ES-I3 (cell line): ENCODE data around the gene TMEM183A.

Experiments
- H3K36me3 ChIP-seq: 2 replicates; pipeline ENCODE4 v1.6.1; 2013; ENCODE audit warnings: mild to moderate bottlenecking, low read length, control low read depth, moderate library complexity; ENCODE audit not compliant: insufficient read depth
- H3K4me1 ChIP-seq: 2 replicates; pipeline ENCODE4 v1.6.1; 2013; ENCODE audit warnings: mild to moderate bottlenecking, control low read depth, low read length; ENCODE audit not compliant: insufficient read depth
- H3K9ac ChIP-seq: 2 replicates; pipeline ENCODE4 v1.6.1; 2013; ENCODE audit warnings: low read depth, mild to moderate bottlenecking, low read length, moderate library complexity
- H3K9me3 ChIP-seq: 2 replicates; pipeline ENCODE4 v1.6.1; 2013; ENCODE audit warnings: mild to moderate bottlenecking, low read length, moderate library complexity; ENCODE audit not compliant: control insufficient read depth, insufficient read depth

The TMEM183A gene

DNA sequence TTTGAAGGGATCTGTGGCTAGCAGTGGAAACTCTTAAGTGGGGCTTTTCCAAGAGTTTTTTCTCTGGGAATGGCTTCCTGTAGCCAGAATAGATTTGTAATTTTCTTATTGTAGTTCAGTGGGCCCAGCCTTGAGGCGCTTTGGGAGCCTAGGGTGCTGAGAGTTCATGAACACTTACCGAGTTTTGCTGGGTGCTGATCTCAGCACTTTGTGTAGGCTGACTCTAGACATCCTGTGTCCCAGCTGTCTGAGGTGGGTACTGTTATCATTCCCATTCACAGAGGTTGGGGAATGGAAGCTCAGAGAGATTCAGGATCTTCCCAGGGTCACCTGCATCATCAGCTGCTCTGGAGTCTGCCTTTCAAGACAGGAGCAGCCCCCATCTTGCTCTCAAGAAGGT is 26.1 kb downstream of the TMEM183A start:
- Histone ChIP-seq H3K36me3 (no peaks in the 10 kb centered on the region), H3K4me1 (peaks cover 7% of the 10 kb centered on the region; the same call in 1 of the 2 replicates), H3K9ac (no peak overlapping the region), H3K9me3 (no peaks in the 10 kb centered on the region)

DNA sequence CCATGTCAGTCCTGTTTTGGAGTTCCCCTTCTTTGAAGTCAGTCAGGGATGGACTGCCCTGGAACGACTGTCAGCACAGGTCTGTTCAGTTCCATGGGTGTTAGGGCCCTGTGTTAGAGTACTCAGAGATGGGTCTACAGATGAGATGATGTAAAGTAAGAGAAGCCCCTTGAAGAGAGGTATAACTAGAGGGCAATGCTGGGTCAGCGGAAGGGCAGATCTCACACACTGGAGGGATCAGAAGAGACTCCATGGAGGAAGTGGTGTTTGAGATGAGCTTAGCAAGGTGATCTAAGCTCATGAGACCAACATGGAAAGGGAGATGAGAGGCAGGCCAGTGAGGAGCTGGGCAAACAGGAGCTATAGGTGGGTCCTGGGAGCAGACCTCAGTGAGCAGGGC is 26.7 kb downstream of the TMEM183A start:
- Histone ChIP-seq H3K4me1 (peaks cover 7% of the 10 kb centered on the region; the same call in 1 of the 2 replicates), H3K9me3 (no peaks in the 10 kb centered on the region), H3K9ac (no peak overlapping the region), H3K36me3 (no peaks in the 10 kb centered on the region)

DNA sequence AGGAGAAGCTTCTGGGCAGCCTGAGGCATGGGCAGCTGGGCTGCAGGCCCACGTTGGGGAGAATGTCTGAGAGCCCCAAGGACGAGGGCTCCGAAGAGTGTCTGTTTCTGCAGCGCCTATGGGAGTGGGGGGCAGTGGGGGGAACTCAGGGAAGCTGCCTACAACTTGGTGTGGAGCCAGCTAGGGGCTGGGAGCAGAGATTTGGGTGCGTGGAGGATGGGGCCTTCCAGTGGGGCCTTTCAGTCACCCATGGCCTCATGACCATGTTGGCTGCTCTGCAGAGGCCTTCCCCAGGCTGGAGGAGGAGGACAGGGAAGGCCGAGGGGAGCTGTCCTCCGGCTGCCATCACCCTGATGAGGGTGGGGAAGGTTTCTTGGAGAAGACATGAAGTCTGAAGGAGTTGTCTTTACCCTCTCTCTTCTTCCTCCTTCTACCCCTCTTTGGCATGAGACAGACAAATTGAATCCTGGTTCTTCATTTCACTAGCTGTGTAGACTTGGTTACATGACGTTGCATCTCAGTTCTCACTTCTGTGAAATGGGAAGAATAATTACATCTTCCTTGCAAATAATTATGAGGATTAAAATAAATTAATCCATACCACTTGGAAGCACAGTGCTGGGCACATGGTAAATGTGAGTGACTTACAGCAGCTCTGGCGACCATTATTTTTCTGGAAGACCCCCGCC is 27.4 kb downstream of the TMEM183A start:
- no peaks in the 10 kb centered on the region for H3K36me3 ChIP-seq
- no peak overlapping the region for H3K9ac ChIP-seq
- no peaks in the 10 kb centered on the region for H3K9me3 ChIP-seq
- H3K4me1 ChIP-seq = peaks cover 8% of the 10 kb centered on the region; the same call in 1 of the 2 replicates

DNA sequence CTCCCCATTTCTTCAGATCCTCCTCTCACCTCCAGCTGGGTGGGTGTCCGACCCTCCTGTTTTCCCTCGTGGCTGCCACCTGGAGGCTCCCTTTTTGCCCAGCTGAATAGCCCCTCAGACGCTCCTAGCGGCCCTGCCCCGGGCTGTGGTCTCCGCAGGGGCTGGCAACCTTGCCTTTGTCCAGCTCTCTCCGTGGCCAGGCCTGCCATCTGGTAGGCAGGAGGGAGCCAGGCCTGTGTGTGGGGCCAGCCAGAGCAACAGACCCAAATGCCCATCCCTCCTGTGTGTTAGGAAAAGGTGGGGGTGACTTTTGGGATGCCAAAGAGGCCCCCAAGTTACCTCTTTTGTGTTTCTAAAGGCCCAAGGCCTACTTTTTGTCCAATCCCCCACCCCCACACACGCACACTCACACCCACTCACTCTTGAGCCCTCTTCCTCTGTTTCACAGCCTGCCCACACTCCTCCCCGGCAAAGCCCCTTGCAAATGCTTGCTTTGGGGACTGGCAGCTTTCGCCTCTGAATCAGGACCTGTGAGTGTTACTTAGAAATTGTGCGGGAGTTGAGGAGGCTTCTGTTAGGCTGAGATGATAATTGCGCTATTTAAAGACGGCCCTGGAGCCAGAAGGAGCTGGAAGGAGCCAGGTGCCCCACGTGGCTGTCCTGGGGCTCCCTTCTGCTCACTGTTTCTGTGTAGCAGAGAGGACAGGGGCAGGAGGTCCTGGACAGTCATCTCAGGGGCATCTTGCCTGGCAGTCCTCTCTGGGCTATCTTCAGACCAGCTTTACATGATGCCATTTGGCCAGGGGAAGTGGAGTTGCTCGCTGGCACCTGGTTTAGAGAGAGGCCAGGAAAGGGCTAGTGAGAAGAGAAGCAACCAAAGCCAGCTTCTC is 28.2 kb downstream of the TMEM183A start:
- no peaks in the 10 kb centered on the region for H3K36me3 ChIP-seq
- no peak overlapping the region for H3K9ac ChIP-seq
- H3K4me1 ChIP-seq = peaks cover 10% of the 10 kb centered on the region; the same call in 1 of the 2 replicates
- no peaks in the 10 kb centered on the region for H3K9me3 ChIP-seq

DNA sequence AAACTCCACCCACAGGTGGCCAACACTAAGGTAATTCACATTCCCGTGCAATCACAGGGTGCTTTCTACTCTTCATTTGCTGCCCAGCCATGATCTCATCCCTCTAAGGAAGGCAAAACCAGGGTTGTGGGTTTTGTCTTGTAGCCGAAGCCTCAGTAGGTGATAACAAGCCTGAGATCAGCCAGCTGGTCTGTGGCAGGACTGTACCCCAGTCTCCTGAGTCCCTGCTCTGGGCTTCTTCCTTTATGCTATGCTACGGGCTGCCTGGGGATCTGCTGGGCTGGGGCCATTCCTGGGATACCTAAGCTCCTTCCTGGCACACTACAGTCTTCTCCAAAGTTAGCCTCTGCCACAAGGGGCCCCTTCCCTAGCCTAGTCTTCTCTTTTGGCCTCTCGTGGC is 29.0 kb downstream of the TMEM183A start:
- Histone ChIP-seq H3K36me3 (no peaks in the 10 kb centered on the region), H3K9ac (no peak overlapping the region), H3K9me3 (no peaks in the 10 kb centered on the region), H3K4me1 (peaks cover 10% of the 10 kb centered on the region; the same call in 1 of the 2 replicates)

DNA sequence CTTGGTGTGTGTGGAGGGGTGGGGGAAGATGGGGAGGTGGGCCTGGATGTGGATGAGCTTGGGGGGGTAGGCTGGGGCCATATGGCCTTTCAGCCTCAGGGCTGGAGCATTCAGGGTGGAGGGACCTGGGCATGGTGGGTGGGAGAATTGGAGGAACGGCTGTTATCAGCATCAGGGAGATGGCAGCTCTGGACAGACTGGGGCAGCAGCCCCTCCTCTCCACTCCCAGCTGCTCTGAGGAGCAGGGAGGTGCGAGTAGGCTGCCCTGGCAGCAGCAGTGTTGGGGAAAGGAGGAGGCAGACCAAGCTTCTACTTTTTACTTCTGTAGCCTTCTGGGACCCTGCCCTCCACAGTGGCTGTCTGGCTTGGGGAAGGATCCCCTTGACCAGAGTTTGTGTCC is 29.4 kb downstream of the TMEM183A start:
- no peak overlapping the region for H3K9ac ChIP-seq
- H3K4me1 ChIP-seq = peaks cover 10% of the 10 kb centered on the region; the same call in 1 of the 2 replicates
- no peaks in the 10 kb centered on the region for H3K36me3 ChIP-seq
- no peaks in the 10 kb centered on the region for H3K9me3 ChIP-seq

DNA sequence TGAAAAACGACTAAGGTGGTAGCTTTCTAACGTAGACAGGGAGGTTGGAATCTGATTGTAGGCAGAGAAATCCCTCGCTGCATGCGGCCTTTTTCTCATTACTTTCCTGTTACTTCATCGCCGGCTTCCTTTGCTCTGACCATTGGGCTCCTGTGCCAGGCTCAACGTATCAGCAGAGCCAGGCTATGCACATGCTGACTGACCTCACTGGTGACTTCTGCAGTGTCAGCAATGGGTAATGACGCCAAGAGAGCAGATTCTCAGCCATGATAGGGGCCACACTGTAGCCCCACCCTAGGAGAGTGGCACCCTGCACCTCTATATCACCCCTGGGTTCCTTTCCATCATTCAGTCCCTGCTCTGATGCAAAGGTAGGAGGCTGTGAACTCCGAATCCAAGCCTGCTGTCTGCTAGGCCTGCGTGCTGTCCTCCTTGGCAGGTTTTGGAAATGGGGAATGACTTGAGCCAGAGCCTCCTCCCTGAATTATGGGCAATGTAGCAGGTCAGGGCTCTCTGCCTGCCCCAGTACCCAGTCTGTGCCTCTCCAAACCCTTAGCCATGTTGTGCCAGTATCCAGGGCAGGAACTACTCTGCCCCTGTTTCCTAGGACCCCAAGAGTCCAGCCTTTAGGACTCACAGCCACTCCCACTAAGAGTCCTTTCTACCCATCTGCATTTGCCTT is 30.5 kb downstream of the TMEM183A start:
- Histone ChIP-seq H3K9me3 (no peaks in the 10 kb centered on the region), H3K36me3 (no peaks in the 10 kb centered on the region), H3K4me1 (peaks cover 10% of the 10 kb centered on the region; the same call in 1 of the 2 replicates), H3K9ac (no peak overlapping the region)

DNA sequence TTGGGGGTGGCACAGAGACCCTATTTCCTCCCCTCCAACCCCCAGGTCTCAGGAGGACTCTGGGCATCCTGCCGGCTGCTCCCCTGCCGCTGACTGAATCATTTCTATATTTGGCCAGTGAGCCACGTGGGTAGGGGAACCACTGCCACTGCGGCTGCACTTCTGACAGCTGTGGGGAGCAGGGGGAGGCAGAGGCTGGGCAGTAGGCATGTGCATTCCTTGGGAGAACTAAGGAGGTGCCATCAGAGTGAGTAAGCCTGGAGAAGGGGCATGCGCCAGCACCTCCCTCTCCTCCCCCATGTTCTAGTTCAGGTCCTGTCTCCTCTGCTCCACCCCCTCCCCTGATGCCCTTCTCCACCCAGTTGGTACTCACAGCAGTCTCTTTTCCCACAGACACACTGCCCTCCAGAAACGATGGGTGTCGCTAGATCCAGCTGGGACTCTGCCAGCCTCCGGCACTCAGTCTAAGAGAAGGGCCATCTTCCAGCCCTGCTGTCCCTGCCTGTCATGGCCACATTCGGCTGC is 31.1 kb downstream of the TMEM183A start:
- Histone ChIP-seq H3K4me1 (peaks cover 10% of the 10 kb centered on the region; the same call in 1 of the 2 replicates), H3K9me3 (no peaks in the 10 kb centered on the region), H3K9ac (no peak overlapping the region)

DNA sequence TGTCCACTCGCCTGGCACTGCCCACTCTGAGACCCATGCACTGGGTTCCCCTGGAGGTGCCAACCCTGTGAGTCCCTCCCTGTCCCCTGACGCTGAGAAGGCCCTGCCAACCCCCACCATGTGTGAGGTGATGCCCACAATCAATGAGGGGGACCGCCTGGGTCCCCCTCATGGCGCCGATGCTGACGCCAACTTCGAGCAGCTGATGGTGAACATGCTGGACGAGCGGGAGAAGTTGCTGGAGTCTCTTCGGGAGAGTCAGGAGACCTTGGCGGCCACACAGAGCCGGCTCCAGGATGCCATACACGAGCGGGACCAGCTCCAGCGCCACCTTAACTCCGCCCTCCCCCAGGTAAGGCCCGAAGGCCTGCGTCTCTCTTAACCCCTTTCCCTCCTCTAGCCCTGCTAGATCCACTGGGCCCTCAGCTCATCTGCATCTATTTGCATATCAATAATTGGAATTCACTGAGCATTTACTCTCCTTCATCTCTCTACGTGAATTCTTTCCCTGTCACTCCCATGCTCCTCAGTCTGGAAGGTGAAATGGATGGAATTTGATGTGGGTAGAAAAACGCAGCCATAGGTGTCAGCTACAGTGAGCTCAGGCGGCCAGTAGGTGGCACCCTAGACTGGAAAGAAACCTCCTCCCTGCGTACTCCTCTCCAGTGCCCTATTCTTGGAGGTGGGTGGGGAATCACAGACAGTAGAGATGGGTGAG is 31.9 kb downstream of the TMEM183A start:
- Histone ChIP-seq H3K9me3 (no peaks in the 10 kb centered on the region), H3K9ac (no peak overlapping the region), H3K4me1 (peaks cover 10% of the 10 kb centered on the region; the same call in 1 of the 2 replicates), H3K36me3 (no peaks in the 10 kb centered on the region)

More for the DNA sequence above, 31.1 kb downstream of the TMEM183A start:
- no peaks in the 10 kb centered on the region for H3K36me3 ChIP-seq

DNA sequence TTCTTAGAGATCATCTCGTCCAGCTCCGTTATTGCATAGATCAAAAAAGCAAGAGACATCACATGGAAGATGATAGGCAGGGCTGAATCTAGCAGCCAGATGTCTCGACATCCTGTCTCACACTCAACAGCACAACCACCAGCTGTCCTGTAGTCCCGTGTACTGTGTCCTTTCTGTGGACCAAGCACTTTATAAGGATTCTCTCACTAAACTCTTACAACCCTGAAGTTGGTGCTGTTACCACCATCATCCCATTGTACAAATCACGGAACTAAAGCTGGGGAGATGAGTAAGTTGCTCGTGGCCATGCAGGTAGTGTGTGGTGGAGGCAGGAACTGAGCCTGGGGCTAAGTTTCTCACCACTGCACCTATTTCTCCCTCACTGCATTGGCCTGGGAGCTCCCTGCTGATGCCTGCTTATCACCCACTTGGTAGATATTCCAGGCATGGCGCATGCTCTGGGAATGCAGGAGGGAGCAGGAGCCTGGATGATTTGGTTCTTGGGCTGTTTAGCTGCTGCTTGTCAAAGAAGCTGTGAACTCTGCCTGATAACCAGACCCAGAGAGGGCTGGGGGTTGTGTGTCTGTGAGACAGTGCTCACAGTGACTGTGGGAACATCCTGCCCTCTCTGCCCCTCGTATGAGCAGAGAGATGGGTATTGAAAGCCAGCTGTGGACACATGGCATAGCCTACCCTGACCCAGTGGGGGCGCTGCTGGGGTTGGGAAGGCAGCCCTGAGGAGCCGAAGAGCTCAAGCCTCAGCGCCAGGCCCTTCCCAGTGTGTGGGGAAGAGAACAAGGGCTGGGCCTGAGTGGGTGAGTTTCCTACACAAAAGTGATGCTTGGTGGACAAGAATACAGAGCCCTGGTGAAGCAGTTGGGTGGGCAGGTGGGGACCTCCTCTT is 32.7 kb downstream of the TMEM183A start:
- Histone ChIP-seq H3K4me1 (peaks cover 13% of the 10 kb centered on the region; the same call in 1 of the 2 replicates), H3K36me3 (no peaks in the 10 kb centered on the region), H3K9ac (no peak overlapping the region)

DNA sequence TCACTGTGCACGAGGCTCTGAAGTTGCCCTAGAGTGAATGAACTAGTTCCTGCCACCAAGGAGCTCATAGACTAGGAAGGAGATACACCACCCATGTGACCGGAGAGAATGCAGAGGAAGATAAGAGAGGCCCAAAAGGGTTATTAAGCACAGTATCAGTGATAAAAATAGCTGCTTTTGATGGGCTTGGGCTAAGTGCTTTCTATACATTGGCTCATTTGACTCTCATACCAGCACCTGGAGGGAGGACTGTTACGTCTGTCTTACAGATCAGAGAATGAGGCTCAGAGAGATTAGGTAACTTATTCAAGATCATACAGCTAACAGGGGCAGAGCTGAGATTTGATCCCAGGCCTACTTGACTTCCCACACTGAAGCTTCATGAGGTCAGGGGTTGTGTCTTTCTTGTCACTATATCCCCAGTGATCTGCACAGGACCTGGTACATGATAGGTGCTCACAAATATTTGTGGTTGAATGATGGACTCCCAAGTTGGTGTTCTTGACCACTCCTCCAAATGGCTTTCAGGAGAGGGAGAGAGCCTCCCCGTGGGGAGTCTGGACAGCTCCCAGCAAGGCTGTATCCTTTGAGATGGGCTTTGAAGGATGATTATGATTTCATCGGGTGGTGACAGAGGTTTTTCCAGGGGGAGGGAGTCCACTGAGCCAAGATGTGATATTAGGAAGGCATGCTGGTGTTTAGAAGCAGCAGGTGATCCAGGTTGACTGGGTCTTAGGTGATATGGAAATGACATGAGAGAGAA is 33.5 kb downstream of the TMEM183A start:
- Histone ChIP-seq H3K36me3 (no peaks in the 10 kb centered on the region), H3K4me1 (peaks cover 11% of the 10 kb centered on the region; the same call in 1 of the 2 replicates), H3K9me3 (no peaks in the 10 kb centered on the region), H3K9ac (no peak overlapping the region)

More for the DNA sequence above, 32.7 kb downstream of the TMEM183A start:
- H3K9me3 ChIP-seq = no peaks in the 10 kb centered on the region

DNA sequence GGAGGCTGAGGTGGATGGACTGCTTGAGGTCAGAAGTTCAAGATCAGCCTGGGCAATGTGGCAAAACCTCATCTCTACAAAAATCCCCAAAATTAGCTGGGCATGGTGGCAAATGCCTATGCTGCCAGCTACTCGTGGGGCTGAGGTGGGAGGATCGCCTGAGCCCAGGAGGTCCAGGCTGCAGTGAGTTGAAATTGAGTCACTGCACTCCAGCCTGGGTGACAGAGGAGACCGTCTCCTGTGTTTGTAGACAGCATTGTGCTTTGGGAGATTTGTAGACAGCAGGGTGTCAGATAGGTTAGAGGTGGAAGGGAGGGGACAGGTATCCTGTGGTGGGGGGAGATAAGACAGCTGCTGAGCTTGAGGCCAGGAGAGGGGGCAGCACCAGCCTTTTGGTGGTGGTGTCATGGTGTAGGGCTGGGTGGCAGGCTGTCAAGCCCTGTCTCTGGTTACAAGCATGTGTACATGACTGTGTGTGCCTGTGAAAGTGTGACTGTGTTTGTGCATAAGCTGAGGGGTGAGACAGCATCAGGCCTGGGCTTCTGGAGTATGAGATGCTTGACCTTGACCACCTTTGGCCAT is 34.3 kb downstream of the TMEM183A start:
- Histone ChIP-seq H3K9ac (no peak overlapping the region), H3K36me3 (no peaks in the 10 kb centered on the region), H3K9me3 (no peaks in the 10 kb centered on the region), H3K4me1 (0 out of 2 replicates have a peak, but pooled peaks cover 7% of the 10 kb centered on the region)
